GM19238 (cell line): Measurements from ENCODE around the gene NRSN2.
A peak's percentile ranks its signal among the peaks of the same experiment; 100 is the strongest.
"Not testable (repeated sequence)": the region's sequence is repeated elsewhere in the genome, so short reads cannot be mapped to it uniquely, and the experiment has no call there.

ENCODE experiments used
- DNase-seq: peaks from one replicate; pipeline ENCODE4 v3.0.0; 2011; ENCODE audit warnings: low spot score; ENCODE audit not compliant: insufficient read length

NRSN2 gene

GRCh38 chr20:373171-373890 lies 26.4 kb downstream of the NRSN2 start:
- DNase-seq: no peak

GRCh38 chr20:375265-375889 lies 28.5 kb downstream of the NRSN2 start:
- no peak for DNase-seq

- DNase-seq: no peak
These were observed 29.2 kb downstream of the NRSN2 start for GRCh38 chr20:376089-376488.

- no peak for DNase-seq
These were observed 29.8 kb downstream of the NRSN2 start for GRCh38 chr20:376750-377149.

- not testable (repeated sequence) for DNase-seq
These were observed 30.7 kb downstream of the NRSN2 start for GRCh38 chr20:377578-377977.

GRCh38 chr20:378961-379336 lies 32.0 kb downstream of the NRSN2 start:
- DNase-seq: no peak

GRCh38 chr20:380763-381580 lies 34.1 kb downstream of the NRSN2 start:
- DNase-seq: peak; percentile 69

- peak; percentile 82 for DNase-seq
These were observed 34.8 kb downstream of the NRSN2 start for GRCh38 chr20:381581-382290.

GRCh38 chr20:382291-383115 lies 35.6 kb downstream of the NRSN2 start:
- DNase-seq: no peak

GRCh38 chr20:383889-384288 lies 37.0 kb downstream of the NRSN2 start:
- no peak for DNase-seq

GRCh38 chr20:384723-385122 lies 37.8 kb downstream of the NRSN2 start:
- no peak for DNase-seq

- DNase-seq: no peak
These were observed 38.5 kb downstream of the NRSN2 start for GRCh38 chr20:385448-385847.

- not testable (repeated sequence) for DNase-seq
These were observed 39.7 kb downstream of the NRSN2 start for GRCh38 chr20:386634-387033.

- no peak for DNase-seq
These were observed 40.6 kb downstream of the NRSN2 start for GRCh38 chr20:387520-387919.

GRCh38 chr20:388034-388994 lies 41.4 kb downstream of the NRSN2 start:
- DNase-seq: no peak

GRCh38 chr20:389220-389619 lies 42.3 kb downstream of the NRSN2 start:
- DNase-seq: no peak

GRCh38 chr20:391041-391711 lies 44.3 kb downstream of the NRSN2 start:
- DNase-seq: no peak

- DNase-seq: not testable (repeated sequence)
These were observed 46.4 kb downstream of the NRSN2 start for GRCh38 chr20:393296-393695.

- no peak for DNase-seq
These were observed 49.3 kb downstream of the NRSN2 start for GRCh38 chr20:396252-396618.
